RKO (cell line): ENCODE measurements around the gene ASS1.

Experiments
- DNase-seq: peaks from one replicate; pipeline ENCODE4 v3.0.0-alpha.2; 2016; ENCODE audit warnings: low spot score

The ASS1 gene

GRCh38 chr9:130498918-130499698, 54.3 kb downstream of the ASS1 start:
- DNase-seq: no peak

GRCh38 chr9:130499804-130500263, 55.1 kb downstream of the ASS1 start:
- peak; percentile 50 for DNase-seq

GRCh38 chr9:130500340-130501180, 55.8 kb downstream of the ASS1 start:
- DNase-seq: no peak

- DNase-seq: no peak
These were observed 56.9 kb downstream of the ASS1 start for GRCh38 chr9:130501639-130502038.

GRCh38 chr9:130508218-130508617, 63.5 kb downstream of the ASS1 start:
- DNase-seq: no peak

GRCh38 chr9:130512199-130512598, 67.4 kb downstream of the ASS1 start:
- DNase-seq: no peak

- DNase-seq: no peak
These were observed 68.3 kb downstream of the ASS1 start for GRCh38 chr9:130513078-130513477.

GRCh38 chr9:130518233-130518632, 73.5 kb downstream of the ASS1 start:
- no peak for DNase-seq

- DNase-seq: no peak
These were observed 74.4 kb downstream of the ASS1 start for GRCh38 chr9:130518943-130519799.

GRCh38 chr9:130519927-130520326, 75.2 kb downstream of the ASS1 start:
- no peak for DNase-seq

GRCh38 chr9:130521715-130522114, 77.0 kb downstream of the ASS1 start:
- no peak for DNase-seq

GRCh38 chr9:130522233-130522808, 77.6 kb downstream of the ASS1 start:
- DNase-seq: peak; percentile 66

GRCh38 chr9:130523921-130524320, 79.2 kb downstream of the ASS1 start:
- no peak for DNase-seq

- no peak for DNase-seq
These were observed 81.6 kb downstream of the ASS1 start for GRCh38 chr9:130526193-130526853.

GRCh38 chr9:130526854-130527650, 82.3 kb downstream of the ASS1 start:
- no peak for DNase-seq

GRCh38 chr9:130527651-130528310, 83.0 kb downstream of the ASS1 start:
- DNase-seq: no peak

- no peak for DNase-seq
These were observed 83.9 kb downstream of the ASS1 start for GRCh38 chr9:130528674-130529073.

- DNase-seq: no peak
These were observed 86.2 kb downstream of the ASS1 start for GRCh38 chr9:130530938-130531337.

GRCh38 chr9:130531670-130532069, 86.9 kb downstream of the ASS1 start:
- no peak for DNase-seq
